Naive thymus-derived CD4-positive, alpha-beta T cell (primary cell): ENCODE data around the gene TMOD1. TPM values are rescaled to one million over a fixed set of nuclear protein-coding genes. Genes with fewer than 3 reads are reported as not detected.
"Not testable (repeated sequence)": the region's sequence is repeated elsewhere in the genome, so short reads cannot be mapped to it uniquely, and the experiment has no call there.

Experiments used
- ATAC-seq: fragments of 150-1000 bp; cut with Tn5 transposase; 2 replicates; pipeline ENCODE4 v1.10.0; 2021; ENCODE audit warnings: mild to moderate bottlenecking, moderate library complexity
- CTCF ChIA-PET: fragments of 350-600 bp; sonication (Branson Sonifier 250); formaldehyde crosslinking; loops from one replicate; lab custom pipeline; 2021; ENCODE audit warnings: antibody characterized with exemption; lab: Charles Lee
- POLR2A ChIA-PET: fragments of 350-600 bp; sonication (Branson Sonifier 250); formaldehyde crosslinking; loops from one replicate; lab custom pipeline; 2021; ENCODE audit warnings: antibody characterized with exemption, inconsistent platforms; lab: Charles Lee
- DNase-seq, 9 donors: peaks; one replicate each; pipeline versions ENCODE4 v3.0.0 to v3.0.0-alpha.2; 2020 to 2022; ENCODE audit warnings: mixed read lengths in 1 of 9
- H3K27ac ChIP-seq: one replicate; pipeline ENCODE4 v1.7.0; 2013; ENCODE audit warnings: mild to moderate bottlenecking, low read depth, low read length, moderate library complexity
- H3K27me3 ChIP-seq, 2 donors: one replicate each; pipeline ENCODE4 v1.7.0; 2013; ENCODE audit warnings: low read length in 2 of 2, mild to moderate bottlenecking in 2 of 2, moderate library complexity in 2 of 2; ENCODE audit not compliant: control insufficient read depth in 2 of 2, insufficient read depth in 2 of 2
- H3K36me3 ChIP-seq, 3 experiments: 1 replicate in 2 of 3; 2 replicates in 1 of 3; pipeline ENCODE4 v1.7.0; 2013; ENCODE audit warnings: low read length in 3 of 3, mild to moderate bottlenecking in 3 of 3, moderate library complexity in 1 of 3; ENCODE audit not compliant: insufficient read depth in 3 of 3, control insufficient read depth in 2 of 3
- H3K4me1 ChIP-seq, 2 donors: one replicate each; pipeline ENCODE4 v1.7.0; 2013; ENCODE audit warnings: low read length in 2 of 2, mild to moderate bottlenecking in 2 of 2, moderate library complexity in 1 of 2; ENCODE audit not compliant: control insufficient read depth in 2 of 2, insufficient read depth in 2 of 2
- H3K4me3 ChIP-seq: 2 replicates; pipeline ENCODE4 v1.7.0; 2013; ENCODE audit warnings: mild to moderate bottlenecking, low read length
- H3K9me3 ChIP-seq, 3 experiments: 1 replicate in 2 of 3; 2 replicates in 1 of 3; pipeline ENCODE4 v1.7.0; 2013; ENCODE audit warnings: low read length in 3 of 3; ENCODE audit not compliant: control insufficient read depth in 2 of 3
- H3K27ac Mint-ChIP-seq, 9 donors: one replicate each; pipeline ENCODE4 v1.8.0; 2020 to 2022; ENCODE audit warnings: mixed read lengths in 9 of 9, mild to moderate bottlenecking in 8 of 9, moderate library complexity in 5 of 9, inconsistent platforms in 2 of 9
- H3K27me3 Mint-ChIP-seq, 5 donors: one replicate each; pipeline ENCODE4 v1.8.0; 2021 to 2022; ENCODE audit warnings: mixed read lengths in 5 of 5, mild to moderate bottlenecking in 1 of 5
- H3K36me3 Mint-ChIP-seq, 5 donors: one replicate each; pipeline ENCODE4 v1.8.0; 2020 to 2022; ENCODE audit warnings: mixed read lengths in 5 of 5, mild to moderate bottlenecking in 3 of 5, inconsistent platforms in 1 of 5
- H3K4me1 Mint-ChIP-seq, 7 donors: one replicate each; pipeline ENCODE4 v1.8.0; 2020 to 2022; ENCODE audit warnings: mixed read lengths in 7 of 7, mild to moderate bottlenecking in 3 of 7, inconsistent platforms in 1 of 7
- H3K4me3 Mint-ChIP-seq, 10 donors: one replicate each; pipeline ENCODE4 v1.8.0; 2020 to 2022; ENCODE audit warnings: mild to moderate bottlenecking in 10 of 10, mixed read lengths in 10 of 10, moderate library complexity in 6 of 10, inconsistent platforms in 2 of 10
- H3K9me3 Mint-ChIP-seq, 11 donors: one replicate each; pipeline ENCODE4 v1.8.0; 2020 to 2022; ENCODE audit warnings: mixed read lengths in 11 of 11, mild to moderate bottlenecking in 4 of 11, inconsistent platforms in 1 of 11, moderate library complexity in 1 of 11
- intact Hi-C, 2 donors: fragments of 100-400 bp; cut with micrococcal nuclease; formaldehyde crosslinking; loops; one replicate each; pipeline ENCODE4 v1.15.1; 2023
- polyA plus RNA-seq, 2 donors: library from polyadenylated mRNA; unstranded; fragments of 300-500 nt; fragmentation: Illumina TruSeq; gene quantifications; one replicate each; pipeline ENCODE4 v1.2.3, GENCODE V29; 2021
- total RNA-seq, 6 experiments: library from RNA in 5 of 6; stranded (reverse) in 5 of 6; gene quantifications; 1 replicate in 5 of 6; 2 replicates in 1 of 6; pipeline ENCODE4 v1.2.3 and lab custom pipeline; 2021 to 2026

TMOD1 gene
- total and polyA plus RNA-seq, 7 experiments from 2014 or later = 0.68 to 1.7 (median 1.1) TPM

DNA sequence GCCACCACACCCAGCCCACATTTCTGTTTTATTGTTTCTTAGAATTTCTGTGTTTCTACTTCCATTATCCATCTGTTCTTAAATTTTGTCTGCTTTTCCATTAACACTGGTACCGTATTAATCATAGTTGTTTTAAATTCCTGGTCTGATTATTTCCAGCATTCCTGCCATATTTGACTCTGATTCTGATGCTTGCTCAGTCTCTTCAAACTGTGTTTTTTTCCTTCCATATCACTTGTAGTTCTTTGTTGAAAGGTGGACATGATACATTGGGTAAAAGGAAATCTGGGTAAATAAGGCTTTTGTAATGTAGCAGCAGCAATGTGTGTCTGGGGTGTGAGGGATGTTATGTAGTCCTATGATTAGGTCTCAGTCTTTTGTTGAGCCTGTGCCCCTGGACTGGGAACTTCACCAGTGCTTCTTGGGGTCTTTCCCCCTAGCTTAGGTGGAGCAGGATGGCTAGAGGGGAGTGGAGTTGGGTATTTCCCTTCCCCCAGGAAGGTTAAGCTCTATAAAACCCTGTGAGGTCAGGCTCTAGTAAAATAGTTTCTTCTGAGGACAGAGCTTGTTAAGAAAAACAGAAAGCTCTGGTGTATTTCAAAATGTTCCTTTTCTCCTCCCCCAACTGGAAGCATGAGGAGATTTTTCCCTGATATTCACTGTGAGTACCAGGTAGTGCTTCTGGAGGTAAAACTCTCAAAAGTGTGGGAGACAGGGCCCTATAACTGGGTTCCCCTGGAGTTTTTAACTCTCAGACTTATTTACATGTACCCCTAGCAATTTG, 10.1 kb upstream of the TMOD1 start:
- Histone ChIP-seq H3K27ac (no peak overlapping the region), H3K4me3 (no peak overlapping the region), H3K27me3 (no peaks in the 10 kb centered on the region), H3K9me3 (peaks cover 0 to 8% (median 0%) of the 10 kb centered on the region in 3 experiments), H3K36me3 (peaks cover 0 to 49% (median 0%) of the 10 kb centered on the region in 3 experiments), H3K4me1 (no peaks in the 10 kb centered on the region)
- no peaks in the 10 kb centered on the region for H3K27me3 Mint-ChIP-seq
- H3K36me3 Mint-ChIP-seq = peaks cover 41 to 81% (median 72%) of the 10 kb centered on the region in 5 donors
- intact Hi-C loops = no loop called here
- H3K4me1 Mint-ChIP-seq = peaks cover 0 to 5% (median 0%) of the 10 kb centered on the region in 7 donors
- peaks cover 0 to 18% (median 9%) of the 10 kb centered on the region in 11 donors for H3K9me3 Mint-ChIP-seq
- no peak overlapping the region for H3K27ac Mint-ChIP-seq
- ATAC-seq = no peak
- H3K4me3 Mint-ChIP-seq = no peak overlapping the region
- no peak for DNase-seq
- CTCF ChIA-PET = no interaction called here
- POLR2A ChIA-PET = no interaction called here

DNA sequence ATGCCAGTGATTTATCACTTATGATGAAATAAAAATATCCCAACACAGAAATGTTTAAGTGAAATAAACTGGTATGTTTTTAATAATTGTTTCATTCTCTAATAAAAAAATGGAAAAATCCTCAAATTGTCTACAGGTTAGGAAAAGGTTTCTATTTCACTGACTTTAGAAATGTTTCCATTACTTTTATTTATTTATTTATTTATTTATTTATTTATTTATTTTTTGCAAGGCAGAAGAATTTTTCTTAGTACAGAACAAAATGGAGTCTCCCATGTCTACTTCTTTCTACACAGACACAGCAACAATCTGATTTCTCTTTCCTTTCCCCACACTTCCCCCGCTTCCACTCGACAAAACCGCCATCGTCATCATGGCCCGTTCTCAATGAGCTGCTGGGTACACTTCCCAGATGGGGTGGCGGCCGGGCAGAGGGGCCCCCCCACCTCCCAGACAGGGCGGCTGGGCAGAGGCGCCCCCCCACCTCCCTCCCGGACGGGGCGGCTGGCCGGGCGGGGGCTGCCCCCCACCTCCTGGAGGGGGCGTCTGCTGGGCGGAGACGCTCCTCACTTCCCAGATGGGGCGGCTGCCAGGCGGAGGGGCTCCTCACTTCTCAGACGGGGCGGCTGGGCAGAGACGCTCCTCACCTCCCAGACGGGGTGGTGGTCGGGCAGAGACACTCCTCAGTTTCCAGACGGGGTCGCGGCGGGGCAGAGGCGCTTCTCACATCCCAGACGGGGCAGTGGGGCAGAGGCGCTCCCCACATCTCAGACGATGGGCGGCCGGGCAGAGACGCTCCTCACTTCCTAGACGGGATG, 3.7 kb upstream of the TMOD1 start:
- H3K27ac ChIP-seq, CTCF ChIA-PET, H3K9me3 ChIP-seq, DNase-seq, H3K27me3 ChIP-seq, H3K4me3 ChIP-seq, ATAC-seq, intact Hi-C loops, H3K4me3 Mint-ChIP-seq, POLR2A ChIA-PET, H3K27ac Mint-ChIP-seq, H3K4me1 ChIP-seq: not testable (repeated sequence)
- H3K4me1 Mint-ChIP-seq = peaks cover 0 to 19% (median 8%) of the 10 kb centered on the region in 7 donors
- H3K27me3 Mint-ChIP-seq = peaks cover 22 to 33% (median 23%) of the 10 kb centered on the region in 5 donors
- H3K9me3 Mint-ChIP-seq = peaks cover 0 to 11% (median 6%) of the 10 kb centered on the region in 11 donors
- peaks cover 14 to 31% (median 23%) of the 10 kb centered on the region in 5 donors for H3K36me3 Mint-ChIP-seq
- peaks cover 0 to 15% (median 0%) of the 10 kb centered on the region in 3 experiments for H3K36me3 ChIP-seq

DNA sequence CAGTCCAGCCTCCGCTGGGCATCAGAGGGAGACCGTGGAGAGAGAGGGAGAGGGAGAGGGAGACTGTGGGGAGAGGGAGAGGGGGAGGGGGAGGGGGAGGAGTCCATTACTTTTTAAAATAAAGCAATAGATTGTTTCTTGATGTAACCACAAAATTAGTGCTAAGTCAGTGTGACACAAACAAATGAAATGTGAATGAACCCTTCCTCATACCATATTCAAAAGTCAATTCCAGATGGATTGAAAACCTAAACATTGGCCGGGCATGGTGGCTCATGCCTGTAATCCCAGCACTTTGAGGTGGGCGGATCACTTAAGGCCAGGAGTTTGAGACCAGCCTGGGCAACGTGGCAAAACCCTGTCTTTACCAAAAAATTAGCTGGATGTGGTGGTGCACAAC, 2.6 kb upstream of the TMOD1 start:
- DNase-seq, intact Hi-C loops, CTCF ChIA-PET, H3K4me3 ChIP-seq, POLR2A ChIA-PET, ATAC-seq, H3K9me3 ChIP-seq, H3K27ac Mint-ChIP-seq, H3K4me1 ChIP-seq, H3K27ac ChIP-seq, H3K27me3 ChIP-seq, H3K4me3 Mint-ChIP-seq: not testable (repeated sequence)
- peaks cover 33 to 43% (median 34%) of the 10 kb centered on the region in 5 donors for H3K27me3 Mint-ChIP-seq
- peaks cover 0 to 11% (median 6%) of the 10 kb centered on the region in 11 donors for H3K9me3 Mint-ChIP-seq
- H3K4me1 Mint-ChIP-seq = peaks cover 6 to 26% (median 16%) of the 10 kb centered on the region in 7 donors
- H3K36me3 ChIP-seq = peaks cover 0 to 12% (median 0%) of the 10 kb centered on the region in 3 experiments
- H3K36me3 Mint-ChIP-seq = peaks cover 12 to 25% (median 19%) of the 10 kb centered on the region in 5 donors

DNA sequence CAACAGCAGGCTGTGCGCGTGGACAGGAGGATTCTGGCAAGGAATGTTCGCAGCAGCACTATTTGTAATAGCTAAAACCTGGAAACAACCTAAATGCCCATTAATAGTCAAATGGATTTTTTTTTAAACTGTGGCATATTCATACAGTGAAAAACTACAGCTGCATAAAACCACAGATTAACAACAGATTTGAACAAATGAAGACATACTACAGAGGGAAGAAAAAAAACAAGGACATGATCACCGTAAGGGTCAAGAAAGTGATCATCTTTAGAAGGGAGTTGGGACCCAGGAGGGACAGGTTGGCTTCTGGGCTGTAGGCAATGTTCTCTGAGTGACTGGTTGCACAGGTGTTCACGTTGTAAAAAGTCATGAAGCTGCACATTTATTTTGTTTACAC, 1.2 kb upstream of the TMOD1 start:
- peak overlapping the region in 9 of 10 donors; percentile 10 to 82 (median 48) for H3K4me3 Mint-ChIP-seq
- intact Hi-C loops = loop anchor here (2.0 to 5.0 kb wide), 2 partner anchors 88 to 89 kb away; partner anchors contain the start of gene TDRD7 (in 1 of the 2)
- peaks cover 12 to 25% (median 19%) of the 10 kb centered on the region in 5 donors for H3K36me3 Mint-ChIP-seq

DNA sequence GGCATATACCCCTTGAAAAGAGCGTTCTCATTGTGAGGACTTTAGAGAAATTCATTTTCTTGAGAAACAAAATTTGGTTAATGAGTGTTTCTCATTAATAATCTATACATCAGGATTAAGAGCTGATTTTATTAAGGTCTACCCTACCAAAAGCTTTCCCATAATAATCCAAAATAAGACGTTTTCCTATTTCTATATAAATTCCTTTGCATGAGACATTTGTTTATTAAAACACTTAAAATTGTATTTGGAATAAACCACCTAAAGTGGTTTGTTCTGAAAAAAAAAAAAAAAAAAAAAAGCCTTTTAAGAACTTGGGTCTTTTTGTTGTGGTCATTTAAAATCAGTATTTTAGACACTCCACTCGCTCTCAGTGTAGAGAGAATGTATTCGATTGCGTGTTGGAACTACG, 695 bp upstream of the TMOD1 start:
- no peak for ATAC-seq
- Mint-ChIP-seq H3K27me3 (peaks cover 44 to 56% (median 47%) of the 10 kb centered on the region in 5 donors), H3K9me3 (peaks cover 0 to 11% (median 6%) of the 10 kb centered on the region in 11 donors), H3K4me3 (peak overlapping the region; percentile 70 to 85 (median 76)), H3K36me3 (peaks cover 10 to 20% (median 15%) of the 10 kb centered on the region in 5 donors), H3K27ac (no peak overlapping the region), H3K4me1 (peaks cover 6 to 26% (median 16%) of the 10 kb centered on the region in 7 donors)
- Histone ChIP-seq H3K9me3 (no peaks in the 10 kb centered on the region), H3K4me1 (peaks cover 0 to 9% of the 10 kb centered on the region in 2 donors), H3K27me3 (peaks cover 4 to 5% of the 10 kb centered on the region in 2 donors), H3K36me3 (peaks cover 0 to 8% (median 0%) of the 10 kb centered on the region in 3 experiments), H3K27ac (no peak overlapping the region), H3K4me3 (no peak overlapping the region)
- intact Hi-C loops = loop anchor here (2.0 to 5.0 kb wide), 2 partner anchors 88 to 90 kb away; partner anchors contain the start of gene TDRD7 (in 1 of the 2)
- CTCF ChIA-PET = no interaction called here
- DNase-seq = no peak
- POLR2A ChIA-PET = no interaction called here

More for the DNA sequence above, 1.2 kb upstream of the TMOD1 start:
- H3K4me3 ChIP-seq = no peak overlapping the region
- H3K9me3 ChIP-seq = no peaks in the 10 kb centered on the region
- DNase-seq = no peak
- no peak overlapping the region for H3K27ac Mint-ChIP-seq
- H3K27me3 ChIP-seq = peaks cover 4 to 5% of the 10 kb centered on the region in 2 donors
- POLR2A ChIA-PET = no interaction called here
- peaks cover 44 to 56% (median 47%) of the 10 kb centered on the region in 5 donors for H3K27me3 Mint-ChIP-seq
- peaks cover 0 to 11% (median 6%) of the 10 kb centered on the region in 11 donors for H3K9me3 Mint-ChIP-seq
- peaks cover 0 to 9% of the 10 kb centered on the region in 2 donors for H3K4me1 ChIP-seq
- CTCF ChIA-PET = no interaction called here
- no peak for ATAC-seq
- peaks cover 0 to 12% (median 0%) of the 10 kb centered on the region in 3 experiments for H3K36me3 ChIP-seq
- no peak overlapping the region for H3K27ac ChIP-seq
- peaks cover 6 to 26% (median 16%) of the 10 kb centered on the region in 7 donors for H3K4me1 Mint-ChIP-seq

GRCh38 chr9:97501972-97502221, 431 bp downstream of the TMOD1 start:
- H3K9me3 Mint-ChIP-seq = peaks cover 0 to 8% (median 3%) of the 10 kb centered on the region in 11 donors
- H3K4me3 ChIP-seq = peak overlapping the region; percentile 24
- peaks cover 0 to 9% of the 10 kb centered on the region in 2 donors for H3K4me1 ChIP-seq
- no peaks in the 10 kb centered on the region for H3K36me3 ChIP-seq
- peaks cover 0 to 9% (median 4%) of the 10 kb centered on the region in 5 donors for H3K36me3 Mint-ChIP-seq
- intact Hi-C loops = loop anchor here (2.0 to 5.0 kb wide), 2 partner anchors 90 to 91 kb away; partner anchors contain the start of gene TDRD7 (in 1 of the 2)
- H3K27ac Mint-ChIP-seq = no peak overlapping the region
- peak overlapping the region in 7 of 10 donors; percentile 55 to 77 (median 67) for H3K4me3 Mint-ChIP-seq
- POLR2A ChIA-PET = no interaction called here
- peaks cover 4 to 5% of the 10 kb centered on the region in 2 donors for H3K27me3 ChIP-seq
- CTCF ChIA-PET = no interaction called here
- no peak overlapping the region for H3K27ac ChIP-seq
- peaks cover 44 to 56% (median 47%) of the 10 kb centered on the region in 5 donors for H3K27me3 Mint-ChIP-seq
- peaks cover 6 to 26% (median 16%) of the 10 kb centered on the region in 7 donors for H3K4me1 Mint-ChIP-seq
- peak; percentile 44 for ATAC-seq
- H3K9me3 ChIP-seq = no peaks in the 10 kb centered on the region
- no peak for DNase-seq
